A549 treated with dexamethasone at 1 μM for 4 hours (cell line): ENCODE measurements around the gene CCL8. TPM values are rescaled to one million over a fixed set of nuclear protein-coding genes. Genes with fewer than 3 reads are reported as not detected.

Source experiments
- total RNA-seq: library from RNA; stranded (reverse); fragments of 200-300 nt; extraction: Qiagen RNA extraction; gene quantifications from 5 replicates; pipeline ENCODE4 v1.2.3, GENCODE V29; 2022

CCL8 gene
- total RNA-seq: not detected in 5 replicates

GRCh38 chr17:34319039-34319483, at the start of gene CCL8:
CCL8 (plus strand) TSS chr17:34319435; CDS start chr17:34319502, 67 bp downstream.

GRCh38 chr17:34269969-34270368, 49.3 kb upstream of the CCL8 start, which contains the start of gene CCL7:
CCL7 (plus strand) TSS chr17:34270221; CDS start chr17:34270291, 70 bp downstream.

GRCh38 chr17:34285286-34285792, 33.9 kb upstream of the CCL8 start, which contains the start of gene CCL11:
CCL11 (plus strand) TSS chr17:34285742; CDS start chr17:34285809, 67 bp downstream.

GRCh38 chr17:34356194-34356593, 37.0 kb downstream of the CCL8 start, which contains the start of gene CCL13:
CCL13 (plus strand) TSS chr17:34356480; CDS start chr17:34356527, 47 bp downstream.

GRCh38 chr17:34363183-34363661, 44.0 kb downstream of the CCL8 start, which contains the start of gene CCL1:
CCL1 (minus strand) TSS chr17:34363233; CDS start chr17:34363161, 72 bp downstream.

Other genes with a start within 250 kb of the CCL8 start
- 4.9 to 10.8 TPM (median 6.1 TPM) in 5 replicates for gene CCL2, start 64.2 kb upstream of the CCL8 start, total RNA-seq
- gene CCL7, start 49.2 kb upstream of the CCL8 start, total RNA-seq: 0.14 to 0.27 TPM (median 0.20 TPM) in 3 of 5 replicates, not detected in the others
- gene CCL11, start 33.7 kb upstream of the CCL8 start, total RNA-seq: not detected in 5 replicates
- not detected in 5 replicates for gene CCL13, start 37.0 kb downstream of the CCL8 start, total RNA-seq
- not detected in 5 replicates for gene CCL1, start 43.8 kb downstream of the CCL8 start, total RNA-seq